NCI-H2029 (cell line): ENCODE measurements around the gene UBE2N.
"Not testable (repeated sequence)": the region's sequence is repeated elsewhere in the genome, so short reads cannot be mapped to it uniquely, and the experiment has no call there.

Experiments used
- DNase-seq: peaks from one replicate; lab custom pipeline; 2025; lab: John Stamatoyannopoulos, UW

UBE2N gene

DNA sequence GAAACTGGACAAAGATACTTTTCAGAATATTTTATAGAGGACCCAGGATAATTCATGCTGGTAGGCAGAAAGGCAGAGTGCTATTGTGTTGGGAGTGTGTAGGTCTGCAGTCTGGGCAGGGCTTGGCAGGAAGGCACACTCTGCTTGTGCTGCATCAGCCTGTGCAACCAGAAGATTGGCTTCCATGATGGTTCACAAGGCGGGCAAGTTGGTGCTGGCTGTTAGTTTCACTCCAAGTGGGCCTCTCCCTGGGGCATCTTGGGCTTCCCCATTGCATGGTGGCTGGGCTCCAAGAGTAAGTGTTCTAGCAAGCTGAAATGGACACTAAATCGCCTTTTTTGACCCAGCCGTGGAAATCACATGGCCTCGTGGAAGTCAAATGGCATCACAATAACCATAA, 1.8 kb upstream of the UBE2N start:
- no peak for DNase-seq

GRCh38 chr12:93442411-93443340, 929 bp upstream of the UBE2N start:
- no peak for DNase-seq

DNA sequence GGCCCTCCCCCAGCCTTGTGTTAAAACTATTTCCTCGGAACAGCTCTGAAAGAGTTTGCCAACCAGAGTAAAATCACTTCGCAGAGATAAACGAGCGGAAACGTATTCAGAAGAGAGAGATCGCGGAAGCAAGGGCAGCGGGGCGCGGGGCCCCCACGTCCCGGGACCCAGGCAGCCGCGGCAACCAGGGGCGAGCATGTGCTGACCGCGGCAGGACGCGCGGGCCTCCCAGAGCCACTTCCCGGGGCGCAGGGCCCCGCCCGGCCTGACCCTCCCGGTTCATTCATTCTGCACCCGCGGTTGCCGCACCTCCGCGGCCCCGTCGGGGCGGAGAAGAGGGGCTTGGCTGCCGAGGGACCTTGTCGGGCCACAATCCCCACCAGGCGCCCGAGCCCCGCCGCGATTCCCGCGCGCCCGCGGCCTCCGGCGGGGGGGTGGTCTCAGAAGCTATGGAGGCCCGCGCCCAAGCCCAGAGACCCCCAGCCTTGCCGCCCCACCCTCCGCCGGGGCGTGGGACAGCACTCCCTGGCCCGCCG, 598 bp downstream of the UBE2N start:
- no peak for DNase-seq

GRCh38 chr12:93440043-93440835, 1.5 kb downstream of the UBE2N start:
- no peak for DNase-seq

GRCh38 chr12:93438266-93439050, 3.3 kb downstream of the UBE2N start:
- DNase-seq: no peak

DNA sequence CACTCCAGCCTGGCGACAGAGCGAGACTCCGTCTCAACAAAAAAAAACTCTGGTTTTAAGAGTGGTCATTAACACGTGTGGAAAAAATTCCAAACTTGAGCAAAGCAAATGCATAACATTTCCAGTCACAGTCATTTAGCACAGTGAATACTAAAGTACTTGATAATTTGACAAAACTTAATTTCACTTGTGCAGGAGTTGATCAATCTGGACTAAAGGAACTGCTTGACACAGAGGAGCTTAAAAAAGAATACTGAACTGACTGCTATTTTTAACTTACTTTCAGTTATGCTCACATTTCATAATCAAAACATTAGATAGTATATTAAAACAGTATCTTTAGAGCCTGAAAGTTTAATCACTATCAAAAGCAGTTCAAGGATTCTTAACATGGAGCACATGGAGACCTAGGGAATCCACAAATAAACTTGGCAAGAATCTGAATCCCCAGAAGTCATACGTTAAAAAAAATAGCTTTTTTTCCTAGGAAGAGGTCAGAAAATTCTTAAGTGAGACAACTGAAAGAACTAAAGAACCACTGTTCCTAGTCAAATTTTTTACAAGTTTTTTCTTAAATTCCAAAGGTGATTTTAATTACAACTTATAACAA, 7.4 kb downstream of the UBE2N start:
- no peak for DNase-seq

GRCh38 chr12:93432031-93432430, 9.7 kb downstream of the UBE2N start:
- DNase-seq: not testable (repeated sequence)

- DNase-seq: no peak
Observed at GRCh38 chr12:93430280-93430679, 11.5 kb downstream of the UBE2N start.

- no peak for DNase-seq
Observed at GRCh38 chr12:93429852-93430251, 11.9 kb downstream of the UBE2N start.

DNA sequence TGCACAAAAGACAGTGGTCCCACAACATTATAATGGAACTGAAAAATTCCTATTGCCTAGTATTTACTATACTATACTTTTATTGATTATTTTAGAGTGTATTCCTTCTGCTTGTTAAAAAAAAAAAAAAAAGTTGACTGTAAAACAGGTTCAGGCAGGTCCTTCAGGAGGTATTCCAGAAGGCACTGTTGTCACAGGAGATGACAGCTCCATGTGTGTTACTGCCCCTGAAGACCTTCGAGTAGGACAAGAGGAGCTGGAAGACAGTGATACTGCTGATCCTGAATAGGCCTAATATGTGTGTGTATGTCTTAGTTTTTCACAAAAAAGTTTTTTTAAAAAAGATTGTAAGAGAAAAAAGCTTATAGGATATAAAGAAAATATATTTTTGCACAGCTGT, 12.3 kb downstream of the UBE2N start:
- DNase-seq: no peak

DNA sequence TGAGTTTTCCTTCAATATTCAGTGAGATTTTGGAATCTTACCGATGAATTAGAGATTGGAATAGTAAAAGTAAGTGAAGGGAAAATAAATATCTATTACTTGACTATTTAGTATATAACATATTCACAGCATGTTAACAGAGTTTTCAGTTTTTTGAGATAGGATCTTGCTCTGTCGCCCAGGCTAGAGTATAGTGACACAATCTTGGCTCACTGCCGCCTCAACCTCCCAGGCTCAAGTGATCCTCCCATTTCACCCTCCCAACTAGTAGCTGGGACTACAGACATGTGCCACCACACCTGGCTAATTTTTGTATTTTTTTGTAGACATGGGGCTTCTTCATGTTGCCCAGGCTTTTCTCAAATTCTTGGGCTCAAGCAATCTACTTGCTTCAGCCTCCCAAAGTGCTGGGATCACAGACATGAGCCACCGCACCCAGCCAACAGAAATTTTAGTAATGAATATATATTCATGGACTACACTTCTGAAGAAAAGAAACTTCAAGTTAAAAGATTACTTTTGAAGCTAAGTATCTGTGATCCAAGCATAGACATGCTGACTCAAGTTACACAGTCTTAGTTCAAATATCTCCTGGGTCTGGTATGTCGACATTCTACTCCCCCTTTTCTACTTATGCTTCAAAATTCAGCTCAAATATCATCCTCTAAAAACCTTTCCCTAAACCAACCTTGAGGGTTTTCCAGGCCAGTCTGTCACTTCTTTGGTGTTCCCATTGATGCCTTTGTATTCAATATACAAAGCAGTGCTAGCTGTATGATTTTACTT, 13.8 kb downstream of the UBE2N start:
- no peak for DNase-seq

DNA sequence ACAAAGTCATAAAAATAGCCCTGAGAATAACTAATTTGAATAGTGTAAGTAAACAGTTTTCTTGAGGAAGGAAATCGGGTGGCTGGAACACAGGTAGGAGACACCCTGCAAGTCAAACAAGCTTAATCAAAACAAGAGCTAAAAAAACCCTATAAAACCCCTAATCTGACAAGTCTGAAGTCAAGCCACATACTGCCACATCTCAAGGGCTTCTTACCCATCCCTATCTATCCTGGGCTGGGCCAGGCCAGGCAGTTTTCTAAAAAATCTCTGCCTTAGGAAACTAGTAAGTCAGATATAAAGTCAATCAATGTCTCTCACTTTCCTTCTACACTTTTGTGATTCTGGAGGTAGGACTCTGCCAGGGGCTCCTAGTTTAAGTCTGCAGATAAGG, 15.3 kb downstream of the UBE2N start:
- no peak for DNase-seq

- DNase-seq: no peak
Observed at GRCh38 chr12:93425736-93426411, 15.9 kb downstream of the UBE2N start.

DNA sequence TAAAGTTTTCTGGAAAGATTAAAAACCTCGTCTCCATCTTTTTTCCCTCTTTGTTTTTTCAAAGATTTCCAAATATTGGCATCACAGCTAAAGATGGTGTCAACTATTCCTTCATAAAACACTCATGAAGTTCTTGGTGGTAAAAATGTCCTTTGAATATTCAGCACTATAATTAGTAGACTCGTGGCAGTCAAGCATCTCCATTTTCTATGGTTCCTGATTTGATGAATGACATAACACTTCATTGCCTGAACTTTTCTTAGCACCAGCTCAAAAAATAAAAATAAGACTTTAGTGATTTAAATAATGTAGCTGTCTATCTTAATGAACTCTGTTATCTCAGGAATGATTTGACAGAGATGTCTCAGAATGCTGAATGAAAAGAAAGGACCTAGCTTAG, 19.7 kb downstream of the UBE2N start:
- DNase-seq: no peak

DNA sequence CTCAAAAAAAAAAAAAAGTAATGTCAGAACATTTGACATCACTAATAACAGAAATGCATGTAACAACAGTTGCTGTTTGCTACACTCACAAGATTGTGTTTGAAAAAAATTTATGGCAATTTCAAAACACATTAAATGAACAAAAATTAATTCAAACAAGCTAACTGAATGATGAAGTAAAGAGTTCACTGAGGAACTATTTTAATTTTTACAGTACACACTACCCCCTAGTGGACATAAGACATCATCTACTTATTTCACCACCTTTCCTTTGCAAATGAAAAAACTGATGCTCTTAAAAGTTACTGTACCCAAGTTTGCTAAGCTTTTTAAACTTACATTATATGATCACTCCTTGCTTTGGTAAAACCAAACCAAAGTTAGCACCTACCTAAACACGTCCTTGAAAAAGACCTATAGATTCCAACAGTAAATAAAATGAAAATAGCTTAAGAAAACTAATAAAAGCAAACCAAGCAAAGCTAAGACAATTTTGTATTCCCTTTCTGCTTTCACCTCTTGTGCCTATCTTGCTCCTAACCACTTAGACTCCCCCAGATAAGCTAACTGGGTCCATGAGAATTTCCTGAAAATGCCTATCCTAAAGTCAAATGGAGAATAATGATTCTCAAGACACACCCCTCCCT, 22.2 kb downstream of the UBE2N start:
- no peak for DNase-seq

- DNase-seq: no peak
Observed at GRCh38 chr12:93417967-93418480, 23.7 kb downstream of the UBE2N start.

DNA sequence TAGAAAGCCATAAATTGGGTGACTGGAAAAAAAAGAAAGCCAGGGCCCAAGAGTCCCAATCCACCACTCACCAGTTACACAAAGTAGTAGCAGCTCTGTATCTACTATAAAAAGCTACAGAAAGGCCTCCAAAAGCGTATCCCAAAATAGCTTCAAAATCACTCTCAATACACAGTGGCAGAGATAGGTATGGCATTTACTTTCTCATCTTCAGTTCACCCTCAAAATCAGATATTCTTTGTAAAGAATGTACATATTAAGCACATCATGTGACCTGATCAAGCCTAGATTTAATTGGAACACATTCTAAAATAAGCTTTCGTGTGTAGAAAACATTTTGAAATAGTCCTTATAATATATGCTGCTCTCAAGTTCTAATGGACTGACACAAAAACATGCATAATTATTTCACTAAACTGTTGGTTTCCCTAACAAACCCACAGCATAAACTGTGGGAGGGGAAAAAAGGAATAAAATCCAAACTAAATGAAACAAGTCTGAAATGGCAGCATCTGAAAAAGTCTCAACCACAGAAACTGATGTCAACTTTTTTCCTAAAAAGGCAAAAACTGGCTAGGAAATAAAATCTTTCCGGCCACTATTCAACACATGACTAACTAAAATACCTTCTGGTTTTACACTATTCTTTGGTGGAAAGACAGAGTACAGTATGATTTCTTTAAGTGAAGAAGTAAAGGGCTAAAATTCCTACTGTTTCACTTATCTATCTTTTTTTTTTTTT, 25.9 kb downstream of the UBE2N start:
- no peak for DNase-seq

- no peak for DNase-seq
Observed at GRCh38 chr12:93413064-93413463, 28.7 kb downstream of the UBE2N start.

GRCh38 chr12:93412396-93412795, 29.4 kb downstream of the UBE2N start:
- not testable (repeated sequence) for DNase-seq
